Measurements from ENCODE around the gene G0S2.

G0S2 gene

GRCh38 chr1:209715314-209715713, 40.1 kb downstream of the G0S2 start:
- H3K4me3 ChIP-seq (ENCODE audit: low read depth, low read length): no peak overlapping the region
- no peak for DNase-seq (ENCODE audit: low read depth)
- TF ChIP-seq CTCF (IDR thresholded peaks at IDR 0.05; ENCODE audit: low read depth, low read length, missing control alignments): no peak

GRCh38 chr1:209717818-209718217, 42.6 kb downstream of the G0S2 start:
- no peak for TF ChIP-seq CTCF (IDR thresholded peaks at IDR 0.05; ENCODE audit: low read depth, low read length, missing control alignments)
- H3K4me3 ChIP-seq (ENCODE audit: low read depth, low read length): no peak overlapping the region
- DNase-seq (ENCODE audit: low read depth): no peak

GRCh38 chr1:209720326-209720725, 45.1 kb downstream of the G0S2 start:
- DNase-seq (ENCODE audit: low read depth): no peak
- H3K4me3 ChIP-seq (ENCODE audit: low read depth, low read length): no peak overlapping the region
- TF ChIP-seq CTCF (IDR thresholded peaks at IDR 0.05; ENCODE audit: low read depth, low read length, missing control alignments): no peak

GRCh38 chr1:209720826-209721225, 45.6 kb downstream of the G0S2 start:
- no peak for DNase-seq (ENCODE audit: low read depth)
- no peak overlapping the region for H3K4me3 ChIP-seq (ENCODE audit: low read depth, low read length)
- TF ChIP-seq CTCF (IDR thresholded peaks at IDR 0.05; ENCODE audit: low read depth, low read length, missing control alignments): no peak

- H3K4me3 ChIP-seq (ENCODE audit: low read depth, low read length): no peak overlapping the region
- no peak for DNase-seq (ENCODE audit: low read depth)
- no peak for TF ChIP-seq CTCF (IDR thresholded peaks at IDR 0.05; ENCODE audit: low read depth, low read length, missing control alignments)
These were observed 46.1 kb downstream of the G0S2 start for GRCh38 chr1:209721323-209721722.

- TF ChIP-seq CTCF (IDR thresholded peaks at IDR 0.05; ENCODE audit: low read depth, low read length, missing control alignments): no peak
- no peak overlapping the region for H3K4me3 ChIP-seq (ENCODE audit: low read depth, low read length)
- no peak for DNase-seq (ENCODE audit: low read depth)
These were observed 48.1 kb downstream of the G0S2 start for GRCh38 chr1:209723265-209723664.

GRCh38 chr1:209723756-209724693, 48.8 kb downstream of the G0S2 start:
- DNase-seq (ENCODE audit: low read depth): no peak
- no peak for TF ChIP-seq CTCF (IDR thresholded peaks at IDR 0.05; ENCODE audit: low read depth, low read length, missing control alignments)
- H3K4me3 ChIP-seq (ENCODE audit: low read depth, low read length): no peak overlapping the region

Measured in GM12864 (cell line).